Endothelial cell of umbilical vein (primary cell): Measurements from ENCODE around the gene MCTP1. TPM values are rescaled to one million over a fixed set of nuclear protein-coding genes. Genes with fewer than 3 reads are reported as not detected.

ENCODE experiments used
- BruUV-seq: library from RNA; stranded (reverse); fragments of 400-500 nt; replicated peaks from 2 replicates; lab custom pipeline; 2021; lab: Mats Ljungman, UMichigan
- CTCF ChIA-PET: fragments of 300-600, 350-600 bp; sonication (Branson Sonifier 250); formaldehyde crosslinking; loops from one replicate; lab custom pipeline; 2021; ENCODE audit warnings: antibody characterized with exemption, inconsistent platforms; lab: Charles Lee
- POLR2A ChIA-PET: fragments of 300-600, 350-600 bp; sonication (Branson Sonifier 250); formaldehyde crosslinking; loops from one replicate; lab custom pipeline; 2021; ENCODE audit warnings: antibody characterized with exemption, inconsistent platforms; lab: Charles Lee
- DNase-seq: peaks from one replicate; pipeline ENCODE4 v3.0.0-alpha.2; 2011; ENCODE audit warnings: low read depth, low spot score
- FAIRE-seq: peaks from 2 replicates; lab custom pipeline; 2011; peaks lifted over from hg19 to GRCh38; lab: Jason Lieb, UNC
- H2AFZ ChIP-seq: 2 replicates; pipeline ENCODE4 v1.6.0; 2012; ENCODE audit warnings: low read depth, low read length, control low read depth, inconsistent platforms
- H3K27ac ChIP-seq: 2 replicates; pipeline ENCODE4 v1.5.1; 2011; ENCODE audit warnings: low read depth, mild to moderate bottlenecking, control low read depth, low read length, moderate library complexity; ENCODE audit not compliant: insufficient read depth
- H3K27me3 ChIP-seq, 2 experiments: 2 replicates each; pipeline versions ENCODE4 v1.6.0 to v1.6.1; 2011; ENCODE audit warnings: low read length in 2 of 2, mixed read lengths in 1 of 2; ENCODE audit not compliant: control insufficient read depth in 2 of 2, insufficient read depth in 2 of 2
- H3K36me3 ChIP-seq, 2 experiments: 2 replicates in 1 of 2; 3 replicates in 1 of 2; pipeline ENCODE4 v1.5.1; 2011; ENCODE audit warnings: low read length in 2 of 2, mild to moderate bottlenecking in 1 of 2, moderate library complexity in 1 of 2; ENCODE audit not compliant: control insufficient read depth in 2 of 2, insufficient read depth in 2 of 2; ENCODE audit errors: extremely low read depth in 1 of 2
- H3K4me1 ChIP-seq: 3 replicates; pipeline ENCODE4 v1.5.1; 2011; ENCODE audit warnings: mild to moderate bottlenecking, low read length; ENCODE audit not compliant: control insufficient read depth, insufficient read depth; ENCODE audit errors: extremely low read depth
- H3K4me2 ChIP-seq: 2 replicates; pipeline ENCODE4 v1.6.1; 2011; ENCODE audit warnings: low read length, control low read depth, mixed read lengths; ENCODE audit not compliant: insufficient read depth
- H3K4me3 ChIP-seq, 3 experiments: fragments of 200-600 bp in 1 of 3; sonication (generic), shearing (Covaris generic) in 1 of 3; replicated peaks in 1 of 3; 2 replicates each; pipeline ENCODE4 v1.5.1; 2011 to 2016; ENCODE audit warnings: control low read depth in 3 of 3, low read length in 3 of 3, mild to moderate bottlenecking in 2 of 3, inconsistent platforms in 1 of 3, low read depth in 1 of 3, moderate library complexity in 1 of 3; ENCODE audit not compliant: insufficient read depth in 1 of 3
- H3K79me2 ChIP-seq: 2 replicates; pipeline ENCODE4 v1.6.0; 2012; ENCODE audit warnings: low read length, inconsistent platforms; ENCODE audit not compliant: control insufficient read depth, insufficient read depth
- H3K9ac ChIP-seq: replicated peaks from 2 replicates; pipeline ENCODE3; 2011; ENCODE audit warnings: low read length, control low read depth; ENCODE audit not compliant: insufficient read depth; ENCODE audit errors: extremely low read depth
- H3K9me1 ChIP-seq: replicated peaks from 3 replicates; pipeline ENCODE4 v1.6.0; 2011; ENCODE audit warnings: mild to moderate bottlenecking, low read length; ENCODE audit not compliant: control insufficient read depth, insufficient read depth; ENCODE audit errors: extremely low read depth
- H3K9me3 ChIP-seq: replicated peaks from 2 replicates; pipeline ENCODE4 v1.5.1; 2012; ENCODE audit warnings: low read length, inconsistent platforms; ENCODE audit not compliant: control insufficient read depth, insufficient read depth
- H4K20me1 ChIP-seq: replicated peaks from 2 replicates; pipeline ENCODE3; 2011; ENCODE audit warnings: mild to moderate bottlenecking, low read length; ENCODE audit not compliant: control insufficient read depth, insufficient read depth; ENCODE audit errors: extremely low read depth
- EZH2 ChIP-seq: IDR thresholded peaks from 2 replicates; pipeline ENCODE4 v1.6.1; 2012; ENCODE audit warnings: borderline replicate concordance, low read depth, mild to moderate bottlenecking, moderate library complexity, low read length, inconsistent platforms; ENCODE audit not compliant: severe bottlenecking
- FOS ChIP-seq: IDR thresholded peaks from 2 replicates; pipeline ENCODE4 v1.6.1; 2011; ENCODE audit warnings: mild to moderate bottlenecking, low read length, moderate library complexity, borderline replicate concordance; ENCODE audit not compliant: insufficient read depth
- GATA2 ChIP-seq: IDR thresholded peaks from 2 replicates; pipeline ENCODE4 v1.7.0; 2011; ENCODE audit warnings: low read depth, mild to moderate bottlenecking, moderate library complexity, mixed read lengths, low read length; ENCODE audit not compliant: insufficient read length, insufficient read depth
- JUN ChIP-seq: IDR thresholded peaks from 2 replicates; pipeline ENCODE4 v1.6.1; 2011; ENCODE audit warnings: borderline replicate concordance, low read depth; ENCODE audit not compliant: insufficient read length, insufficient read depth
- MYC ChIP-seq: IDR thresholded peaks from one replicate; pipeline ENCODE4 v1.6.1; 2011; ENCODE audit warnings: mild to moderate bottlenecking, low read depth, low read length
- POLR2A ChIP-seq: IDR thresholded peaks from 2 replicates; pipeline ENCODE4 v1.6.1; 2012; ENCODE audit warnings: low read depth, mild to moderate bottlenecking, control low read depth, low read length
- POLR2AphosphoS5 ChIP-seq: IDR thresholded peaks from 2 replicates; pipeline ENCODE4 v1.6.1; 2012; ENCODE audit warnings: low read depth, mild to moderate bottlenecking, control low read depth, low read length, moderate library complexity; ENCODE audit not compliant: insufficient read depth
- dilution Hi-C: fragments of 300-500 bp; cut with MboI; formaldehyde crosslinking; loops from one replicate; pipeline ENCODE4 v1.15.0; 2019; ENCODE audit warnings: low sequenced_read_pairs; ENCODE audit not compliant: extremely low pct_ligation_motif_present
- intact Hi-C: fragments of 100-400 bp; cut with micrococcal nuclease; formaldehyde crosslinking; loops from one replicate; pipeline ENCODE4 v1.10.0; 2022
- polyA plus RNA-seq, 4 experiments: library from polyadenylated mRNA; depleted of rRNA in 3 of 4; stranded (reverse) in 3 of 4; unstranded in 1 of 4; fragments of >200 nt; gene quantifications; 2 replicates each; pipeline versions ENCODE4 v1.2.1 to v1.2.3, GENCODE V29; 2011 to 2012; ENCODE audit warnings: missing spikeins in 1 of 4
- total RNA-seq: library from RNA; stranded (reverse); gene quantifications from 2 replicates; pipeline ENCODE4 v1.2.3, GENCODE V29; 2021
- TF ChIP-seq, protein P1 (sequence below): IDR thresholded peaks from 2 replicates; pipeline ENCODE4 v1.6.1; 2011; ENCODE audit not compliant: insufficient read depth, insufficient read length
- TF ChIP-seq, protein P2 (sequence below), 2 donors: IDR thresholded peaks; 1 replicate in 1 of 2; 2 replicates in 1 of 2; pipeline ENCODE4 v1.5.1; 2011; ENCODE audit warnings: low read length in 2 of 2, mild to moderate bottlenecking in 2 of 2, moderate library complexity in 2 of 2, control low read depth in 1 of 2, inconsistent platforms in 1 of 2, low read depth in 1 of 2; ENCODE audit not compliant: insufficient read depth in 1 of 2; ENCODE audit errors: extremely low read depth in 1 of 2

The MCTP1 gene
- total and polyA plus RNA-seq, 2 donors (not counting 3 experiments of a cell fraction or from before 2014, with no cell fraction given), result 79.3 to 203 TPM

DNA sequence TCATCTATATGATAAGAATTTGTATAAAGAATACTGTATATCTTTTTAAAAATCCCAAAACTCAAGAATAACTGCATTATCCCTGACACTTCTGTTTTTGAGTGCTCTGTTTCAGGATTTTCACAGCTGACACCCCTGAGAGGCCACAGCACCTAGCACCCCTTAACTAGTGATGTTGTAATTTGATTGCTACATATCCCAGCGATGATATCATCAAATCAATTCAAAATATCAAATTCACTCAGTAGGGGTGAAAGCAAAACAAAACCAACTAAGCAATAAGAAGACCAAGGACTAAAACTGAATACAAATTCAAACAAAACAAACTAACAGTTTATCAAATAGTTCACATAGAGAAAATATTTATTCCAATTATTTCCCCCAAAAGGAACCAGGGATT is 184.3 kb downstream of the MCTP1 start:
- Histone ChIP-seq H3K36me3 (no peaks in the 10 kb centered on the region), H3K27ac (no peak overlapping the region), H3K4me1 (no peaks in the 10 kb centered on the region), H2AFZ (no peak overlapping the region), H3K27me3 (no peaks in the 10 kb centered on the region), H3K9ac (no peak overlapping the region), H3K9me1 (no peaks in the 10 kb centered on the region), H3K79me2 (no peaks in the 10 kb centered on the region), H3K4me3 (no peak overlapping the region), H3K9me3 (no peaks in the 10 kb centered on the region), H3K4me2 (no peak overlapping the region), H4K20me1 (no peaks in the 10 kb centered on the region)
- intact Hi-C loops (no loop called here), dilution Hi-C loops (no loop called here)
- BruUV-seq, result no TSS peak
- FAIRE-seq (no peak), DNase-seq (no peak)
- ChIA-PET CTCF (no interaction called here), POLR2A (no interaction called here)
- TF ChIP-seq JUN, result no peak
- no peak for TF ChIP-seq GATA2
- no peak for TF ChIP-seq FOS
- TF ChIP-seq POLR2AphosphoS5, result no peak
- no peak for TF ChIP-seq EZH2
- no peak for TF ChIP-seq POLR2A
- TF ChIP-seq MYC, result no peak
- TF ChIP-seq, protein P1, sequence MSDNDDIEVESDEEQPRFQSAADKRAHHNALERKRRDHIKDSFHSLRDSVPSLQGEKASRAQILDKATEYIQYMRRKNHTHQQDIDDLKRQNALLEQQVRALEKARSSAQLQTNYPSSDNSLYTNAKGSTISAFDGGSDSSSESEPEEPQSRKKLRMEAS, result no peak
- TF ChIP-seq, protein P2, sequence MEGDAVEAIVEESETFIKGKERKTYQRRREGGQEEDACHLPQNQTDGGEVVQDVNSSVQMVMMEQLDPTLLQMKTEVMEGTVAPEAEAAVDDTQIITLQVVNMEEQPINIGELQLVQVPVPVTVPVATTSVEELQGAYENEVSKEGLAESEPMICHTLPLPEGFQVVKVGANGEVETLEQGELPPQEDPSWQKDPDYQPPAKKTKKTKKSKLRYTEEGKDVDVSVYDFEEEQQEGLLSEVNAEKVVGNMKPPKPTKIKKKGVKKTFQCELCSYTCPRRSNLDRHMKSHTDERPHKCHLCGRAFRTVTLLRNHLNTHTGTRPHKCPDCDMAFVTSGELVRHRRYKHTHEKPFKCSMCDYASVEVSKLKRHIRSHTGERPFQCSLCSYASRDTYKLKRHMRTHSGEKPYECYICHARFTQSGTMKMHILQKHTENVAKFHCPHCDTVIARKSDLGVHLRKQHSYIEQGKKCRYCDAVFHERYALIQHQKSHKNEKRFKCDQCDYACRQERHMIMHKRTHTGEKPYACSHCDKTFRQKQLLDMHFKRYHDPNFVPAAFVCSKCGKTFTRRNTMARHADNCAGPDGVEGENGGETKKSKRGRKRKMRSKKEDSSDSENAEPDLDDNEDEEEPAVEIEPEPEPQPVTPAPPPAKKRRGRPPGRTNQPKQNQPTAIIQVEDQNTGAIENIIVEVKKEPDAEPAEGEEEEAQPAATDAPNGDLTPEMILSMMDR (IDR thresholded peaks at IDR 0.05; ENCODE audit: extremely low read depth in 1 of 2, insufficient read depth in 1 of 2, low read depth in 1 of 2, low read length in 2 of 2), result no peak
